Astrocyte of the cerebellum (primary cell): ENCODE measurements around the gene GDF9.

ENCODE experiments used
- DNase-seq: peaks from one replicate; pipeline ENCODE4 v3.0.0-alpha.2; 2011; ENCODE audit warnings: low read depth
- H3K4me3 ChIP-seq: 2 replicates; pipeline ENCODE4 v1.5.1; 2011; ENCODE audit warnings: mild to moderate bottlenecking, low read depth, low read length, moderate library complexity
- CTCF ChIP-seq: IDR thresholded peaks from 2 replicates; pipeline ENCODE4 v1.5.1; 2012; ENCODE audit warnings: low read length, low read depth, moderate library complexity, mild to moderate bottlenecking; ENCODE audit errors: missing control alignments
- in situ Hi-C: cut with HindIII; loops from 2 replicates; pipeline ENCODE4 v1.10.0; 2017; ENCODE audit warnings: low sequenced_read_pairs

GDF9 gene

GRCh38 chr5:132816554-132816953, 49.7 kb downstream of the GDF9 start:
- in situ Hi-C loops = no loop called here
- no peak for TF ChIP-seq CTCF
- H3K4me3 ChIP-seq = no peak overlapping the region
- no peak for DNase-seq

- in situ Hi-C loops = no loop called here
- H3K4me3 ChIP-seq = no peak overlapping the region
- no peak for DNase-seq
- TF ChIP-seq CTCF = no peak
These were observed 50.2 kb downstream of the GDF9 start for GRCh38 chr5:132816083-132816482.

GRCh38 chr5:132815454-132815853, 50.8 kb downstream of the GDF9 start:
- no peak overlapping the region for H3K4me3 ChIP-seq
- no peak for TF ChIP-seq CTCF
- DNase-seq = no peak
- in situ Hi-C loops = no loop called here

- DNase-seq = no peak
- no peak overlapping the region for H3K4me3 ChIP-seq
- in situ Hi-C loops = no loop called here
- no peak for TF ChIP-seq CTCF
These were observed 51.6 kb downstream of the GDF9 start for GRCh38 chr5:132814503-132815294.

- H3K4me3 ChIP-seq = peak overlapping the region; percentile 7
- DNase-seq = no peak
- in situ Hi-C loops = no loop called here
These were observed 52.4 kb downstream of the GDF9 start for GRCh38 chr5:132813599-132814502.

More at GRCh38 chr5:132813599-132814502, 52.4 kb downstream of the GDF9 start:
- TF ChIP-seq CTCF = no peak
